Stimulated activated CD8-positive, alpha-beta memory T cell treated with anti-CD3 and anti-CD28 coated beads, Interleukin-12 subunit alpha, Interleukin-12 subunit beta, amount 100 ng/mL, for 4 hours (primary cell): ENCODE measurements around the gene FBXL17.

ENCODE experiments used
- DNase-seq: peaks from one replicate; pipeline ENCODE4 v3.0.0-alpha.2; 2020; ENCODE audit warnings: low read depth

The FBXL17 gene

GRCh38 chr5:108084105-108084504 lies 297.8 kb downstream of the FBXL17 start:
- no peak for DNase-seq

GRCh38 chr5:108083232-108083631 lies 298.7 kb downstream of the FBXL17 start:
- no peak for DNase-seq

GRCh38 chr5:108081707-108082106 lies 300.2 kb downstream of the FBXL17 start:
- DNase-seq, result no peak

- no peak for DNase-seq
These were observed 302.1 kb downstream of the FBXL17 start for GRCh38 chr5:108079753-108080152.

GRCh38 chr5:108078882-108079281 lies 303.0 kb downstream of the FBXL17 start:
- DNase-seq, result no peak

- DNase-seq, result no peak
These were observed 303.6 kb downstream of the FBXL17 start for GRCh38 chr5:108078345-108078744.

- no peak for DNase-seq
These were observed 307.3 kb downstream of the FBXL17 start for GRCh38 chr5:108074626-108075025.

GRCh38 chr5:108064302-108064701 lies 317.6 kb downstream of the FBXL17 start:
- no peak for DNase-seq

- no peak for DNase-seq
These were observed 320.0 kb downstream of the FBXL17 start for GRCh38 chr5:108061941-108062340.

- no peak for DNase-seq
These were observed 321.6 kb downstream of the FBXL17 start for GRCh38 chr5:108060340-108060739.

GRCh38 chr5:108059334-108059733 lies 322.6 kb downstream of the FBXL17 start:
- DNase-seq, result no peak

- no peak for DNase-seq
These were observed 327.5 kb downstream of the FBXL17 start for GRCh38 chr5:108054349-108054748.

GRCh38 chr5:108046955-108047670 lies 334.8 kb downstream of the FBXL17 start:
- no peak for DNase-seq

- no peak for DNase-seq
These were observed 345.4 kb downstream of the FBXL17 start for GRCh38 chr5:108036482-108036881.

- no peak for DNase-seq
These were observed 353.0 kb downstream of the FBXL17 start for GRCh38 chr5:108028883-108029282.

GRCh38 chr5:108028412-108028811 lies 353.5 kb downstream of the FBXL17 start:
- DNase-seq, result no peak

GRCh38 chr5:108025957-108026356 lies 355.9 kb downstream of the FBXL17 start:
- DNase-seq, result no peak

- DNase-seq, result no peak
These were observed 356.9 kb downstream of the FBXL17 start for GRCh38 chr5:108024986-108025385.

- DNase-seq, result no peak
These were observed 365.8 kb downstream of the FBXL17 start for GRCh38 chr5:108016101-108016500.

GRCh38 chr5:108006791-108007190 lies 375.1 kb downstream of the FBXL17 start:
- no peak for DNase-seq

- DNase-seq, result no peak
These were observed 378.7 kb downstream of the FBXL17 start for GRCh38 chr5:108003178-108003577.

- DNase-seq, result no peak
These were observed 380.7 kb downstream of the FBXL17 start for GRCh38 chr5:108001222-108001621.

- DNase-seq, result no peak
These were observed 384.4 kb downstream of the FBXL17 start for GRCh38 chr5:107997338-107997980.

GRCh38 chr5:107993341-107993740 lies 388.6 kb downstream of the FBXL17 start:
- DNase-seq, result no peak
